ENCODE results near the gene SORCS2.

SORCS2 gene

DNA sequence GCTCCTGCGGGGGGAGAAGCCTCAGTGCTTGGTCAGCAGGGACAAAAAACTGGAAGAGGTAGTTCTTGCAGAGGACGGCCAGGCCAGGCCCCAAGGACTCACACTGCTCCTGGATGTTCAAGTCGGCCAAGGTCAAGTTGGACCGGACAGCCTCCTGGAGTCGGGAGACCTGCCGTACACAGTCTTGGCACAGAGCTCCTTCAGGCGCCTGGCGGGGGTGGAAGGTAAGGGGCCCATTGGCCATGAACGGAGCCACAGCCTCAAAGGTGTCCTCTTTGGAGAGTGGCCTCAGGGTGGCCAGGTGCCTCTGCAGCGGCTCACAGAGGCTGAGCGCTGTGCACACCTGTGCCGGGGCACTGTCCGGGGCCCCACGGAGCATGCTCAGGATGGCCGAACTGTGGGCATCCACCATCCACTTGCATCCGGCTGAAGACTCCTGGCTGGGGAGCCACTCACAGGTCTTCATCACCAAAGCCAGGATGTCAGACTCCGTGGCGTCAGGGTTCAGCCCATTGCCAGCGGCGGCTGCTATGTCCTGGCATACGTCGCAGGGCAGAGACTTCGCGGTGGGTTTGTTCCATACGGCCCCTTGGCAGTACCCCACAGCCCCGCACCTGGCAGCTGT, 241.9 kb downstream of the SORCS2 start:
- TF ChIP-seq EZH2phosphoT487 (IDR thresholded peaks at IDR 0.05; ENCODE audit: low read depth) (no peak), CTCF (IDR thresholded peaks at IDR 0.05; ENCODE audit: low read depth, low read length) (no peak)
- H2AFZ ChIP-seq (ENCODE audit: low read depth, low read length), result no peak overlapping the region
- H3K79me2 ChIP-seq (ENCODE audit: low read length), result no peaks in the 10 kb centered on the region
- no peaks in the 10 kb centered on the region for H3K27me3 ChIP-seq (ENCODE audit: low read depth, low read length)
- no peak overlapping the region for H3K4me2 ChIP-seq (ENCODE audit: low read length)
- no peaks in the 10 kb centered on the region for H3K4me1 ChIP-seq (ENCODE audit: low read length)
- no peak overlapping the region for H3K27ac ChIP-seq (ENCODE audit: low read length)
- H3K4me3 ChIP-seq (ENCODE audit: low read length), result no peak overlapping the region
- H4K20me1 ChIP-seq (ENCODE audit: insufficient read depth, low read length), result no peaks in the 10 kb centered on the region
- no peaks in the 10 kb centered on the region for H3K36me3 ChIP-seq (replicated peaks; ENCODE audit: low read depth, low read length)
- no peak overlapping the region for H3K9ac ChIP-seq (ENCODE audit: low read length)
- H3K9me3 ChIP-seq (ENCODE audit: insufficient read depth, low read length), result no peaks in the 10 kb centered on the region

GRCh38 chr4:7434766-7435150, 242.4 kb downstream of the SORCS2 start, which contains the start of gene PSAPL1:
Gene PSAPL1, minus strand, starts transcription at chr4:7434930. Its CDS starts 51 bp downstream, at chr4:7434879.
- Histone ChIP-seq H3K79me2 (ENCODE audit: low read length) (no peaks in the 10 kb centered on the region), H4K20me1 (ENCODE audit: insufficient read depth, low read length) (no peaks in the 10 kb centered on the region), H3K4me1 (ENCODE audit: low read length) (no peaks in the 10 kb centered on the region), H3K27ac (ENCODE audit: low read length) (no peak within 1 kb of the TSS), H3K36me3 (replicated peaks; ENCODE audit: low read depth, low read length) (no peaks in the 10 kb centered on the region), H3K4me2 (ENCODE audit: low read length) (no peak within 1 kb of the TSS), H3K4me3 (ENCODE audit: low read length) (no peak within 1 kb of the TSS), H3K27me3 (ENCODE audit: low read depth, low read length) (no peaks in the 10 kb centered on the region), H2AFZ (ENCODE audit: low read depth, low read length) (no peak within 1 kb of the TSS), H3K9ac (ENCODE audit: low read length) (no peak within 1 kb of the TSS), H3K9me3 (ENCODE audit: insufficient read depth, low read length) (no peaks in the 10 kb centered on the region)
- TF ChIP-seq EZH2phosphoT487 (IDR thresholded peaks at IDR 0.05; ENCODE audit: low read depth) (no peak), CTCF (IDR thresholded peaks at IDR 0.05; ENCODE audit: low read depth, low read length) (no peak)

GRCh38 chr4:7435471-7436061, 243.2 kb downstream of the SORCS2 start:
- no peak overlapping the region for H3K9ac ChIP-seq (ENCODE audit: low read length)
- H3K4me3 ChIP-seq (ENCODE audit: low read length), result no peak overlapping the region
- TF ChIP-seq CTCF (IDR thresholded peaks at IDR 0.05; ENCODE audit: low read depth, low read length) (no peak), EZH2phosphoT487 (IDR thresholded peaks at IDR 0.05; ENCODE audit: low read depth) (no peak)
- H3K79me2 ChIP-seq (ENCODE audit: low read length), result no peaks in the 10 kb centered on the region
- H3K27ac ChIP-seq (ENCODE audit: low read length), result no peak overlapping the region
- no peaks in the 10 kb centered on the region for H3K27me3 ChIP-seq (ENCODE audit: low read depth, low read length)
- H3K9me3 ChIP-seq (ENCODE audit: insufficient read depth, low read length), result no peaks in the 10 kb centered on the region
- H4K20me1 ChIP-seq (ENCODE audit: insufficient read depth, low read length), result no peaks in the 10 kb centered on the region
- no peak overlapping the region for H3K4me2 ChIP-seq (ENCODE audit: low read length)
- H3K4me1 ChIP-seq (ENCODE audit: low read length), result no peaks in the 10 kb centered on the region
- no peak overlapping the region for H2AFZ ChIP-seq (ENCODE audit: low read depth, low read length)
- no peaks in the 10 kb centered on the region for H3K36me3 ChIP-seq (replicated peaks; ENCODE audit: low read depth, low read length)

DNA sequence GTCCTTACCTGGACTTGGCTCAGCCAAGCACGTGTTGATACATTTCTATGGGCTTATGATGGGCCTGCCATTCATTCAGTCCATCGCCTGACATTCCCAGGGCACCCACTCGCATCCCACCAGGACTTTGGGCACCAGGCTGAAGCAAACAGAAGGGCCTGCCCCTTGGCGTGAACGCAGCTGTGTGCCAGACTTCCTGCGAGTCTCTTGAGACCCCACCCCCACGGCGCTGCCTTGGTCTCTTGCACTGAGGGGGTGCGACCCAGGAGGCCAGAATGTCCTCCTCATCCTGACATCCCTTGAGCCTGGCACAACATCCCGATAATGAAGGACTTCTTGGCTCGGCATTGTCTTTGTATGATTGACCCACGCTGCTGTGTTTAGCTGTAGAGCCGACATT, 243.9 kb downstream of the SORCS2 start:
- Histone ChIP-seq H3K27ac (ENCODE audit: low read length) (no peak overlapping the region), H3K9me3 (ENCODE audit: insufficient read depth, low read length) (no peaks in the 10 kb centered on the region), H3K27me3 (ENCODE audit: low read depth, low read length) (no peaks in the 10 kb centered on the region), H3K4me2 (ENCODE audit: low read length) (no peak overlapping the region), H3K9ac (ENCODE audit: low read length) (no peak overlapping the region), H3K4me3 (ENCODE audit: low read length) (no peak overlapping the region), H2AFZ (ENCODE audit: low read depth, low read length) (no peak overlapping the region), H4K20me1 (ENCODE audit: insufficient read depth, low read length) (no peaks in the 10 kb centered on the region), H3K36me3 (replicated peaks; ENCODE audit: low read depth, low read length) (no peaks in the 10 kb centered on the region), H3K4me1 (ENCODE audit: low read length) (no peaks in the 10 kb centered on the region), H3K79me2 (ENCODE audit: low read length) (no peaks in the 10 kb centered on the region)
- no peak for TF ChIP-seq EZH2phosphoT487 (IDR thresholded peaks at IDR 0.05; ENCODE audit: low read depth)
- no peak for TF ChIP-seq CTCF (IDR thresholded peaks at IDR 0.05; ENCODE audit: low read depth, low read length)
